Activated naive CD8-positive, alpha-beta T cell (primary cell): ENCODE results near the gene HTR1B.

Experiments used
- H3K27ac Mint-ChIP-seq: one replicate; pipeline ENCODE4 v1.8.0; 2021; ENCODE audit warnings: mixed read lengths
- H3K27me3 Mint-ChIP-seq: one replicate; pipeline ENCODE4 v1.8.0; 2021; ENCODE audit warnings: mixed read lengths
- H3K36me3 Mint-ChIP-seq: one replicate; pipeline ENCODE4 v1.8.0; 2021; ENCODE audit warnings: mixed read lengths
- H3K4me1 Mint-ChIP-seq: one replicate; pipeline ENCODE4 v1.8.0; 2021; ENCODE audit warnings: low read depth, mixed read lengths
- H3K4me3 Mint-ChIP-seq: one replicate; pipeline ENCODE4 v1.8.0; 2021; ENCODE audit warnings: mild to moderate bottlenecking, mixed read lengths
- H3K9me3 Mint-ChIP-seq: one replicate; pipeline ENCODE4 v1.8.0; 2021; ENCODE audit warnings: low read depth, mixed read lengths

The HTR1B gene

DNA sequence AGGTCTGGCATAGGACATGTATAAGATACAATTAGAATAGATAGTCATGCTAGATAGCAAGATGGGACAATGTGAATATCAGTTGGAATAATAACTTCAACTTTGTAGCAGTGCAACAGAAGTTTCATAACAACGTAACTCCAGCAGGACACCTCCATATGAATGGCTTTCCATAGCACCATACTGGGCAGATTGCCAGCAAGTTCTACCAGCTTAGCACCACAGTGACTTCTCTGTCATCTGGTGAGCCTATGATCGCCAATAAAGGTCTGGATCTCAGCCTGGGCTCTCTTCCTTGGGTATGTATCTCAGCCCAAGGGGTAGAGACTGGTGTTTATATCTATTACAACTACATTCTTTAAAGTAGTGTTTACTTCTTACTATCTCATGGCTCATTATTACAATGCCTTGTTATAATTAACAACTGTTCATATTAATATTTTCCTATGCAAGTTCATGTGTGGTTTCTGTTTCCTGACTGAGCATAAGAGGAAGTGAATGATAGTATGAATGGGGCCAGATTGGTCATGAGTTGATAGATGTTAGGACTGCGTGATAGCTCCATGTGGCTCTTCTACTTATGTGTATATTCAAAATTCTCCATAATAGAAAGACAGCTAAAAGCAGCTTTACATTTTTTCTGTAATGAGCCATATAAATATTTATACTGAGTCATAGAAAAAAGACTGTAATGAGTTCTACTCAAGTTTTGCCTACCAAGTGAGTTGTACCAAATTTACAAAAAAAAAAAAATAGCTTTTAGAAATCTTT lies 22.9 kb downstream of the HTR1B start:
- no peak overlapping the region for H3K4me3 Mint-ChIP-seq
- H3K9me3 Mint-ChIP-seq: peaks cover 3% of the 10 kb centered on the region
- no peaks in the 10 kb centered on the region for H3K4me1 Mint-ChIP-seq
- H3K36me3 Mint-ChIP-seq: no peaks in the 10 kb centered on the region
- no peaks in the 10 kb centered on the region for H3K27me3 Mint-ChIP-seq
- H3K27ac Mint-ChIP-seq: no peak overlapping the region

DNA sequence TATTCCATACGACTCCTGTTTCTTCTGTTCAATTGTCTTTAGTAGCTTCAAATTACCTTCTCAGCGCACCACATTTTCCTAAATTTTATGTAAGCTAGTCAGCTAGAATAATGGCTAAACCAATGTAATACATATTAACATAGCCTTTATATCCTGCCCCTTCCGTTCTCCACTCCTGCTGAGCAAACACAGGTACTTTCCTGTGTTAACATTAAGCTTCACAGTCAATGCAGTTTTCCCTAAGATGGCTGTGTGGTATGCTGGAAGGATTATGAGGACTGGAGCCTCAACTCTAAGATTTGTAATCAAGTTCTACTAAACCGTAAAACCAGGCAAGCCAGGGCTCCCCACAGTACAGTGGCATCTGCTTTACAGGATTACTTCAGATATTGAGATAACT lies 29.4 kb downstream of the HTR1B start:
- H3K4me3 Mint-ChIP-seq: no peak overlapping the region
- no peaks in the 10 kb centered on the region for H3K9me3 Mint-ChIP-seq
- no peaks in the 10 kb centered on the region for H3K36me3 Mint-ChIP-seq
- H3K4me1 Mint-ChIP-seq: no peaks in the 10 kb centered on the region
- no peaks in the 10 kb centered on the region for H3K27me3 Mint-ChIP-seq
- H3K27ac Mint-ChIP-seq: no peak overlapping the region

DNA sequence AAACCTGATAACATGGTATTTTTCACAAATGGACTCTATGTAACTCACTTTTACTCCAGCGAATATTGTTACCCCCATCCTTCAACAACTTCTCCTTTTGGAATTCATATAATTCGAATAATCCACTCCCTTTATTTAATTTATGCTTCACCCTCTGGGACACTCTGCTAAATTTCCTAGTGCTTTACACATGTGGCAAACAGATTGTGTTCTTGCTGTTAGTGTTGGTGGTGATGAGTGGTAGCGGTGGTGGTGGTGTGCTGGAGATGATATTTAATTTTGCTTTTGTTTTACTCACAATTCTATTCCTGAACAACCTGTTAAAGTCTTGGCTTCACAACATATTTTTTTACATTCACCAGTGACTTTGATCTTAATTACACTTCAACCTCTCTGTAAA lies 32.8 kb downstream of the HTR1B start:
- Mint-ChIP-seq H3K4me1 (no peaks in the 10 kb centered on the region), H3K9me3 (no peaks in the 10 kb centered on the region), H3K36me3 (no peaks in the 10 kb centered on the region), H3K4me3 (no peak overlapping the region), H3K27ac (no peak overlapping the region), H3K27me3 (no peaks in the 10 kb centered on the region)

DNA sequence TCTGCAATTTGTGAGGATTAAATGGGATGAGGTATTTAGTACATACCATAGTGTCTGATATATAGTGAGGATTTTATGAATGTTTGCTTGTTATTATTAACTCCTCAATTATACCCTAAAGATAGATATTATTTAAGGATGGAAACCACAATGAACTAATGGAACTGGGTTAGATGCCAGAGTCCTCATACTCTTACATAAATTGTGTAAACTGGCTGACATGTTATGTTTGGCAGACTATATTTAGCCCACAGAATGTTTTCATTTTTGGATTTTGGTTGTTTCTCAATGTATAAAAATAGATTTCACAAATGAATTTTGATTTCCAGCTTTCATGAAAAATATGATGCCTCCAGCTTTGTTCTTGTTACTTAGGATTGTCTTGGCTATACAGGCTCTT lies 37.6 kb downstream of the HTR1B start:
- Mint-ChIP-seq H3K27ac (no peak overlapping the region), H3K4me3 (no peak overlapping the region), H3K36me3 (no peaks in the 10 kb centered on the region), H3K4me1 (no peaks in the 10 kb centered on the region), H3K27me3 (no peaks in the 10 kb centered on the region), H3K9me3 (peaks cover 14% of the 10 kb centered on the region)

DNA sequence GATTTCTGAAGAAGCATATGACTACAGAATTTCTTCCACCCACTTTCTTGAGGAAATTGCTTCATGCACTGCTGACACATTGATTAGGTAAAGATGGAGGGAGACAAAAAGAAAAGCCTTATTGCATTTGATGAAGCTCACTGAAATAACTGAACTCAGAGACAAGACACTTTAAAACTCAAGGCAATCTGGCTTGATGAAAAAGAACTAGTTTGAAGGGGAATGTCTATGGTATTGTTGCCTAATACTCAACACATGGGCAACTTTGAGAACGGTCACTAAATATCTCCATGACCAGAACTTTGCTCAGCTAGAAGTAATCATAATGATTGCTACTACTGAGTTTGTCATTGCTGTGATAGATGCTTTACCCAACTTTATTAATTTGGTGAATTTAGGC lies 38.1 kb downstream of the HTR1B start:
- Mint-ChIP-seq H3K36me3 (no peaks in the 10 kb centered on the region), H3K27me3 (no peaks in the 10 kb centered on the region), H3K27ac (no peak overlapping the region), H3K4me3 (no peak overlapping the region), H3K9me3 (peaks cover 19% of the 10 kb centered on the region), H3K4me1 (no peaks in the 10 kb centered on the region)

DNA sequence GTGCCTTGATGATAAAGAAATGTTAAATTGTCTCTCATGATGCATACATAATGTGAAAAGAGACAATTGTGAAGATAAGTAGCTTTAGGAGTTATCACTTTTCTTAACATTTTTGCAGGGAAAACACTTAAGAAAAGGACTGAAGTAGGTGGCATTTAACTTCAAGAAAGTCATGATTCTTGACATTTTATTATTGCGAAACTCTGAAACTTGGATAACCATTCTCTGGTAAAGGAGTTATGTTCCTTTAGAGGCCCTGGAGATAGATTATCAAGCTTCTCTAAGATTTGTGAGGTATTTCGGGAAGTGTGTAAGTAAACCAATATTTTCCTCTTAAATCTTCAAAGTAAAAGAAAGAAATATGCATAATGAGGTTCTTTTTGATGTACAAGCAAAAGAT lies 38.5 kb downstream of the HTR1B start:
- Mint-ChIP-seq H3K36me3 (no peaks in the 10 kb centered on the region), H3K9me3 (peaks cover 23% of the 10 kb centered on the region), H3K27ac (no peak overlapping the region), H3K4me3 (no peak overlapping the region), H3K27me3 (no peaks in the 10 kb centered on the region), H3K4me1 (no peaks in the 10 kb centered on the region)

DNA sequence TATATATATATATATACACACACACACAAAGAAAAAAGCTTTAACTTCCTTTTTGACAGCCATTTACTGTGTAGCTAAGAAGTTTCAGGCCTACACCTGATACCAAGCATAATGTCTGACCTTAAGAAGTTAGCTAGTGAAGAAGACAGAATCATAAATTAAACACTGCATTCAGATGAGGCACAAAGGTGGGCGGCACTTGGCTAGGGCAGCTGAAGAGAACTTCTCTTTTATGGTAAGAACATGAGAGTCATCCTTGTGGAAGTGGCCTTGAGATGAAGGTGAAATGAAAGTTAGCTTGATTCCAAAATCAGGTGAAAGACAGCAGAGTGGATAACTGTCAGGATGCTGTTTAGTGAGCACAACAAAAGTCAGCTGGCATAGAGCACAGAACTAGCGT lies 46.5 kb downstream of the HTR1B start:
- Mint-ChIP-seq H3K9me3 (peaks cover 17% of the 10 kb centered on the region), H3K4me1 (no peaks in the 10 kb centered on the region), H3K36me3 (no peaks in the 10 kb centered on the region), H3K27me3 (no peaks in the 10 kb centered on the region), H3K27ac (no peak overlapping the region), H3K4me3 (no peak overlapping the region)

DNA sequence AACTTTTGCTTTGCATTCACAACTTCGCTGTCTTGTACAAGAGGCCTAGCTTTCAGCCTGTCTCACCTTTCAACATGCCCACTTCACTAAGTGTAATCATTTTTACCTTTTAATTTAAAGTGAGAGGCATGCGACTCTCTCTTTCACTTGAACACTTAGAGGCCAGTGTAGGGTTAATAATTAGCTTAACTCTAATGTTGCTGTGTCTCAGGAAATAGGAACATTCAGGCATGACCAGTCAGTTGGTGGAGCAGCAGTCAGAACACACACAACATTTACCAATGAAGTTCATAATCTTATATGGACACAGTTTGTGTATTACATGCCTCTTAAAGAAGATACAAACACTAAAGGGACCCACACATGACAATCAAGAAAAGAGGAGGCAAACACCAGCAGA lies 47.6 kb downstream of the HTR1B start:
- Mint-ChIP-seq H3K9me3 (peaks cover 9% of the 10 kb centered on the region), H3K27me3 (no peaks in the 10 kb centered on the region), H3K36me3 (no peaks in the 10 kb centered on the region), H3K4me1 (no peaks in the 10 kb centered on the region), H3K27ac (no peak overlapping the region), H3K4me3 (no peak overlapping the region)
